PFSK-1 (cell line): ENCODE results near the gene TRIP11.

Source experiments
- POLR2AphosphoS5 ChIP-seq: IDR thresholded peaks from 2 replicates; pipeline ENCODE4 v1.6.1; 2012; ENCODE audit warnings: low read depth, mild to moderate bottlenecking, control low read depth, low read length, moderate library complexity
- SIN3A ChIP-seq: IDR thresholded peaks from 2 replicates; pipeline ENCODE4 v1.6.1; 2012; ENCODE audit warnings: mild to moderate bottlenecking, low read length, moderate library complexity, borderline replicate concordance; ENCODE audit not compliant: insufficient read depth
- TAF1 ChIP-seq: IDR thresholded peaks from 2 replicates; pipeline ENCODE4 v1.6.1; 2012; ENCODE audit warnings: low read length, control low read depth, borderline replicate concordance; ENCODE audit not compliant: insufficient read depth
- TF ChIP-seq, protein P1 (sequence below), 2 experiments: IDR thresholded peaks; 2 replicates each; pipeline versions ENCODE4 v1.6.1 to v1.8.0; 2011 to 2012; ENCODE audit warnings: low read depth in 2 of 2, low read length in 2 of 2, control low read depth in 1 of 2, inconsistent platforms in 1 of 2, mild to moderate bottlenecking in 1 of 2, moderate library complexity in 1 of 2; ENCODE audit not compliant: insufficient read depth in 1 of 2

DNA sequence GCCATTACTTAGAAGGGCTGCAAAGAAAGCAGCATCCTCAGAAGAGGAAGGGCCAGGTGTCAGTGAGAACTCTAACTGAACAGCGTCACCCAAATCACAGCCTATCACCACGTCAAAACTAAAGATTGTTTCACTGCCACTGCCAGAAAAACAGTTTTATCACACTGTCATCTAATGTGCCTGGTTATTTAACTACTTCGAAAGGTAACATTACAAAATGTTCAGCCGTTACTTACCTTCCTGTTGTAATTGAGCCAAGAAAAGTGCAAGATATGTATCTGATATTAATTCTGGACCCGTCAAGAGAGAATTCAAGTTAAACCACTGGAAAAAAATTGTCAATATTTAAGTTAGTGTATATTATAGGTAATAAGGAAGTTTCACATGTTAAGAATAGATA is 48.6 kb upstream of the TRIP11 start:
- TF ChIP-seq, protein P1, sequence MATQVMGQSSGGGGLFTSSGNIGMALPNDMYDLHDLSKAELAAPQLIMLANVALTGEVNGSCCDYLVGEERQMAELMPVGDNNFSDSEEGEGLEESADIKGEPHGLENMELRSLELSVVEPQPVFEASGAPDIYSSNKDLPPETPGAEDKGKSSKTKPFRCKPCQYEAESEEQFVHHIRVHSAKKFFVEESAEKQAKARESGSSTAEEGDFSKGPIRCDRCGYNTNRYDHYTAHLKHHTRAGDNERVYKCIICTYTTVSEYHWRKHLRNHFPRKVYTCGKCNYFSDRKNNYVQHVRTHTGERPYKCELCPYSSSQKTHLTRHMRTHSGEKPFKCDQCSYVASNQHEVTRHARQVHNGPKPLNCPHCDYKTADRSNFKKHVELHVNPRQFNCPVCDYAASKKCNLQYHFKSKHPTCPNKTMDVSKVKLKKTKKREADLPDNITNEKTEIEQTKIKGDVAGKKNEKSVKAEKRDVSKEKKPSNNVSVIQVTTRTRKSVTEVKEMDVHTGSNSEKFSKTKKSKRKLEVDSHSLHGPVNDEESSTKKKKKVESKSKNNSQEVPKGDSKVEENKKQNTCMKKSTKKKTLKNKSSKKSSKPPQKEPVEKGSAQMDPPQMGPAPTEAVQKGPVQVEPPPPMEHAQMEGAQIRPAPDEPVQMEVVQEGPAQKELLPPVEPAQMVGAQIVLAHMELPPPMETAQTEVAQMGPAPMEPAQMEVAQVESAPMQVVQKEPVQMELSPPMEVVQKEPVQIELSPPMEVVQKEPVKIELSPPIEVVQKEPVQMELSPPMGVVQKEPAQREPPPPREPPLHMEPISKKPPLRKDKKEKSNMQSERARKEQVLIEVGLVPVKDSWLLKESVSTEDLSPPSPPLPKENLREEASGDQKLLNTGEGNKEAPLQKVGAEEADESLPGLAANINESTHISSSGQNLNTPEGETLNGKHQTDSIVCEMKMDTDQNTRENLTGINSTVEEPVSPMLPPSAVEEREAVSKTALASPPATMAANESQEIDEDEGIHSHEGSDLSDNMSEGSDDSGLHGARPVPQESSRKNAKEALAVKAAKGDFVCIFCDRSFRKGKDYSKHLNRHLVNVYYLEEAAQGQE (IDR thresholded peaks at IDR 0.05; ENCODE audit: insufficient read depth in 1 of 2, low read depth in 2 of 2, low read length in 2 of 2), result no peak
- no peak for TF ChIP-seq SIN3A
- no peak for TF ChIP-seq POLR2AphosphoS5
- TF ChIP-seq TAF1, result no peak
